IPS-15b (cell line): ENCODE results near the gene ADAMTSL1.

Experiments used
- H3K27me3 ChIP-seq: one replicate; pipeline ENCODE4 v1.6.1; 2013; ENCODE audit warnings: low read length; ENCODE audit not compliant: control insufficient read depth, insufficient read depth
- H3K36me3 ChIP-seq: one replicate; pipeline ENCODE4 v1.6.1; 2013; ENCODE audit warnings: low read length; ENCODE audit not compliant: control insufficient read depth, insufficient read depth
- H3K4me1 ChIP-seq: one replicate; pipeline ENCODE4 v1.6.1; 2013; ENCODE audit warnings: mild to moderate bottlenecking, low read length; ENCODE audit not compliant: control insufficient read depth, insufficient read depth
- H3K4me3 ChIP-seq: one replicate; pipeline ENCODE4 v1.5.1; 2013; ENCODE audit warnings: low read depth, low read length
- H3K9ac ChIP-seq: one replicate; pipeline ENCODE4 v1.6.1; 2013; ENCODE audit warnings: low read depth, mild to moderate bottlenecking, low read length
- H3K9me3 ChIP-seq: one replicate; pipeline ENCODE4 v1.6.1; 2013; ENCODE audit warnings: mild to moderate bottlenecking, low read length; ENCODE audit not compliant: control insufficient read depth, insufficient read depth

The ADAMTSL1 gene

GRCh38 chr9:18447541-18447940 is 26.4 kb upstream of the ADAMTSL1 start:
- Histone ChIP-seq H3K36me3 (no peaks in the 10 kb centered on the region), H3K4me3 (no peak overlapping the region), H3K27me3 (no peaks in the 10 kb centered on the region), H3K9me3 (no peaks in the 10 kb centered on the region), H3K4me1 (no peaks in the 10 kb centered on the region), H3K9ac (no peak overlapping the region)

- no peak overlapping the region for H3K4me3 ChIP-seq
- H3K9ac ChIP-seq: no peak overlapping the region
- H3K27me3 ChIP-seq: no peaks in the 10 kb centered on the region
- H3K4me1 ChIP-seq: no peaks in the 10 kb centered on the region
- H3K36me3 ChIP-seq: no peaks in the 10 kb centered on the region
- H3K9me3 ChIP-seq: no peaks in the 10 kb centered on the region
These were observed 25.9 kb upstream of the ADAMTSL1 start for GRCh38 chr9:18448101-18448500.

- Histone ChIP-seq H3K9ac (no peak overlapping the region), H3K4me1 (no peaks in the 10 kb centered on the region), H3K36me3 (no peaks in the 10 kb centered on the region), H3K4me3 (no peak overlapping the region), H3K9me3 (no peaks in the 10 kb centered on the region), H3K27me3 (no peaks in the 10 kb centered on the region)
These were observed 22.5 kb upstream of the ADAMTSL1 start for GRCh38 chr9:18451406-18451805.

GRCh38 chr9:18452276-18452675 is 21.7 kb upstream of the ADAMTSL1 start:
- H3K9ac ChIP-seq: no peak overlapping the region
- no peaks in the 10 kb centered on the region for H3K9me3 ChIP-seq
- no peaks in the 10 kb centered on the region for H3K36me3 ChIP-seq
- no peaks in the 10 kb centered on the region for H3K27me3 ChIP-seq
- H3K4me3 ChIP-seq: no peak overlapping the region
- H3K4me1 ChIP-seq: no peaks in the 10 kb centered on the region

- Histone ChIP-seq H3K4me1 (no peaks in the 10 kb centered on the region), H3K27me3 (no peaks in the 10 kb centered on the region), H3K9me3 (no peaks in the 10 kb centered on the region), H3K4me3 (no peak overlapping the region), H3K9ac (no peak overlapping the region), H3K36me3 (no peaks in the 10 kb centered on the region)
These were observed 17.2 kb upstream of the ADAMTSL1 start for GRCh38 chr9:18456624-18457237.

- Histone ChIP-seq H3K4me3 (no peak overlapping the region), H3K27me3 (no peaks in the 10 kb centered on the region), H3K4me1 (no peaks in the 10 kb centered on the region), H3K9ac (no peak overlapping the region), H3K9me3 (no peaks in the 10 kb centered on the region), H3K36me3 (no peaks in the 10 kb centered on the region)
These were observed 16.4 kb upstream of the ADAMTSL1 start for GRCh38 chr9:18457510-18457909.

- Histone ChIP-seq H3K4me3 (no peak overlapping the region), H3K4me1 (no peaks in the 10 kb centered on the region), H3K9me3 (no peaks in the 10 kb centered on the region), H3K9ac (no peak overlapping the region), H3K36me3 (no peaks in the 10 kb centered on the region), H3K27me3 (no peaks in the 10 kb centered on the region)
These were observed 13.9 kb upstream of the ADAMTSL1 start for GRCh38 chr9:18459962-18460584.

- Histone ChIP-seq H3K36me3 (no peaks in the 10 kb centered on the region), H3K27me3 (no peaks in the 10 kb centered on the region), H3K4me3 (no peak overlapping the region), H3K9ac (no peak overlapping the region), H3K9me3 (no peaks in the 10 kb centered on the region), H3K4me1 (no peaks in the 10 kb centered on the region)
These were observed 12.5 kb upstream of the ADAMTSL1 start for GRCh38 chr9:18461496-18461895.

GRCh38 chr9:18463991-18464390 is 10.0 kb upstream of the ADAMTSL1 start:
- H3K4me3 ChIP-seq: no peak overlapping the region
- H3K9ac ChIP-seq: no peak overlapping the region
- H3K9me3 ChIP-seq: no peaks in the 10 kb centered on the region
- no peaks in the 10 kb centered on the region for H3K27me3 ChIP-seq
- H3K4me1 ChIP-seq: no peaks in the 10 kb centered on the region
- no peaks in the 10 kb centered on the region for H3K36me3 ChIP-seq

GRCh38 chr9:18466101-18466500 is 7.9 kb upstream of the ADAMTSL1 start:
- Histone ChIP-seq H3K4me3 (no peak overlapping the region), H3K36me3 (no peaks in the 10 kb centered on the region), H3K9ac (no peak overlapping the region), H3K9me3 (no peaks in the 10 kb centered on the region), H3K27me3 (no peaks in the 10 kb centered on the region), H3K4me1 (no peaks in the 10 kb centered on the region)

GRCh38 chr9:18467696-18468095 is 6.3 kb upstream of the ADAMTSL1 start:
- Histone ChIP-seq H3K36me3 (no peaks in the 10 kb centered on the region), H3K4me3 (no peak overlapping the region), H3K9ac (no peak overlapping the region), H3K4me1 (no peaks in the 10 kb centered on the region), H3K27me3 (no peaks in the 10 kb centered on the region), H3K9me3 (no peaks in the 10 kb centered on the region)

- Histone ChIP-seq H3K36me3 (no peaks in the 10 kb centered on the region), H3K27me3 (no peaks in the 10 kb centered on the region), H3K4me3 (no peak overlapping the region), H3K4me1 (peaks cover 16% of the 10 kb centered on the region), H3K9ac (no peak overlapping the region), H3K9me3 (no peaks in the 10 kb centered on the region)
These were observed 1.5 kb upstream of the ADAMTSL1 start for GRCh38 chr9:18472435-18472834.
